ENCODE results near the gene IL37.

Gene IL37

GRCh38 chr2:112910865-112911264 is at the start of gene IL37:
TSS of gene IL37 (plus strand) at chr2:112911165. CDS start at chr2:112913013, 1,848 bp downstream.
- DNase-seq, result no peak

DNA sequence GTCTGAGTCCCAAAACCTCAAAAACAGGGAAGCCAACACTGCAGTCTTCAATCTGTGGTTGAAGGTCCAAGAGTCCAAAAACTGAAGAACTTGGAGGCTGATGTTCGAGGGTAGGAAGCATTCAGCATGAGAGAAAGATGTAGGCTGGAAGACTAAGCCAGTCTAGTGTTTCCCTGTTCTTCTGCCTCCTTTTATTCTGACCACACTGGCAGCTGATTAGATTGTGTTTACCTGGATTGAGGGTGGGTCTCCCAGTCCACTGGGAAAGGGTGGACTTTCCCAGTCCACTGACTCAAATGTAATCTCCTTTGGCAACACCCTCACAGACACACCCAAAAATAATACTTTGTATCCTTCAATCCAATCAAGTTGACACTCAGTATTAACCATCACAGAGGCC is 46.9 kb upstream of the IL37 start:
- no peak for DNase-seq

DNA sequence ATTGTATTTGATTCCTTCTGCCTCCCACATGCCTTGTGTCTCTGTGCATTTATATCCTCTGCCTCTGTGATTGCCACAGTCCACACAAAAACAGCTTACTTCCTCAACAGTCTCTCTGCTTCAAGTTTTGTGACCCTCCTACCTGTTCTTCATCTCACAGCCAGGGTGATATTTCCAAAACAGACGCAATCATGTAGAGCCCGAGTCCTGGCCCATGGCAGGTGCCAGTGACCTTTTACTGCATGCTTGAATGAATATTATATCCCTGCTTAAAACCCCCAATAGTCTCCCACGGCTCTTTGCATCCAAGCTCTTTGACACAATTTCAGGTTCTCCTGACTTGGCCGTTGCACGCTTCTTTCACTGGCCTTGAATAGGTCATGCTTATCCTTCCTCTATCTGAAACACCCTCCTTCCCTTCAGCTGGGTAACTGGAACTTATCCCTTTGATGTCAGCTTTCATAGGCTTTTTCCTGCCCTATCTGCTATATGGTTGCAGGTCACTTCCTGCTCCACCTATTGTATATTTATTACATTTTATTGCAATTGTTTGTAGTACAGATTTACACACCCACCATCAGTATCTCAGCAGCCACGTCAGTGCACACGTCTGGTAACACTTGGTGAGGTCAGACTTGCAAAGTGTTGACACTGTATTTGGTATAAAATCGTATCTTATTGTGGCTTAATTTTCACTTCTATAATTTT is 44.7 kb upstream of the IL37 start:
- no peak for DNase-seq

DNA sequence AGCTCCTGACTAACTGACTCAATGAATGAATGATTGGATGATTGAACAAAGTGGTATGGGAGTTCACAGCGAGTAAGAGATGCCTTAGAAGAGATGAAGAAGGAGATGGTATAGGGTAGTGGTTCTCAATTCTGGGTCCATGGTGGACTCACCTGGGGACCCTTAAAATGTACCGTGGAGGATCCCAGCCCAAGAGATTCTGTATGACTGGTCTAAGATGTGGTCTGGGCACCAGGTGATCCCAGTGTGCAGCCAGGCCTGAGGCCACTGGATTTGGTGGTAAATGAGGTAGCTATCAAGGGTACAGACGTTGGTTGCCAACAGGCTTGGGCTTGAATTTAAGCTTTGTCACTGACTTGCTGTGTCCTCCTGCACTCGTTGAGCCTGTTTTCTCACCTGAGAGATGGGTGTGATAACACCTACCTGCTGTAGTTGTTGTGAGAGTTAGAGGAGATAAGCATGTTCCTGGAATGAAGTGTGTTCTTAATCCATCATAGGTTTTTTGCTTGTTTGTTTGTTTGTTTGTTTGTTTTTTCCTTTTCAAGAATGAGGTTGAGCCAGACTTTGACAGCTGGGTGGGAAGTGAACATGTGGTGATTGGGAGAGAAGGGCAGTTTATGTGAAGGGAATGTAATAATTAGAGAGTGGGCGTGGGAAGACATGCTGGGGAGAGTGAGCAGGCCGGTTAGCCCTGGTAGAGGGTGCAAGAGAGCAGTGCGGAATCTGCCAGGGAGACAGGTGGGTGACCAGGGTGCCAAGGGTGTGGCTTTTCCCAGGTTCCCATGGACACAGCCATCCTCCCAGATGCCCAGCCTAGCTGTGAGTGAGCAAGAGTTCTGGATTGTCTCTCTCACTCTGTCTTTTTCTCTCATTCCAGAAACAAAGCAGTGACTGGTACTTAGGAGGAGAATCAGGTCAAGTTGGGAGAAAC is 43.0 kb upstream of the IL37 start:
- no peak for DNase-seq

DNA sequence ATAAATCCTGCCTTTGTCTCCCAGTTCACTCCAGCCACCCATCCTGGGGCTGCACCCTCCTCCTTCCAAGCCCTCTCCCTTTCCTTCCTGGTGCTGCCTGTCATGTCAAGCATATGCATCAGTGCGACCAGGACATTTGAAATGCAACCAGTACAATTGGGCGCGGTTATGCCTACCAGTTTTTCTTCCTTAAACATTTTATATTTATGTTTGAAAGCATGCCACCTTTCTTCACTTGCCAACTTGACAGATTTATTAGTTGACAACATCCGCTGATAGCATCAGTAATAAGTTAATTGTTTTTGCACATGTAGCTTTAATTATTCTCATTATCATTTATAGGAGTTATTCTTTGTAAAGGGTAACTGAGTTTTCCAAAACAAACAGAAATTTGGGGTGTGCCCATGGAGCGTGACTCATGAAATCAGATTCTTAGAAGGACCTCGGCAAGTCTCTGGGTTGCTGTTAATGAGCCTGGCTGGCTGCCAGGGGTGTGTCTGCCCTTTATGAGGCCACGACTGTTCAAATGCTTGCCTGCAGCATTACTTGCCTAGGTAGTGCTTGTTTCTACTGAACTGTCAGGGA is 41.6 kb upstream of the IL37 start:
- DNase-seq, result no peak

GRCh38 chr2:112870841-112871835 is 39.8 kb upstream of the IL37 start:
- no peak for DNase-seq

DNA sequence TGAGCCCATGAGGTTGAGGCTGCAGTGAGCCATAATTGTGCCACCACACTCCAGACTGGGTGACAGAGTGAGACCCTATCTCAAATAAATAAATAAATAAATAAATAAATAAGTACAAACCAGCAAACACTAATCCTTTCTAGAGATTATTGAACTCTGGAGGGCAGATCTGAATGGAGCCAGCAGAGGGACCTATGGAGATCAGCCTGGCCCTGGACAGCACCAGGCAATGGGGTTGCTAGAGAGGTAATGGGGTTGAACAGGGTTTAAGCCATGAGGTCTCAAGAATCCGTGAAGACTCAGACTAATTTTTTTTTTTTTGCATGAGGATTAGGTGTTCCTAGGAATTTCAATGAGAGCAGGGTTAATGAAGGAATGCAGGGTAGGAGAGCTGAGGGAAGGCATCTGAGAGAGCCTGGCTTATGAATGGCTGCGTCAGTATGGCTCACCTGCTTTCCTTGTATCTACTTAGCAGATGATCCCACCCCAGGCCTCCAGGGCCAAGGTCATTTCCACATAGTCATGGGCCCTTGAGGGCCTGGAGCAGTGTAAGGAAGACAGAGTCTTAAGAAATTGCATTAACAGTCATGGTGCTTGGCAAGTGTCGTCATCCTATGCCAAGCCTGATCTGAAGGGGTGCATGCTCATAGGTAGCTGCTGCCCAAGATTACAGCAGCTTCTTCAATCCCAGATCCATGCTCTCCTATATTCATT is 34.6 kb upstream of the IL37 start:
- DNase-seq, result no peak

- no peak for DNase-seq
Observed at GRCh38 chr2:112876971-112877361, 34.0 kb upstream of the IL37 start.

- no peak for DNase-seq
Observed at GRCh38 chr2:112877423-112877822, 33.5 kb upstream of the IL37 start.

GRCh38 chr2:112879491-112880041 is 31.4 kb upstream of the IL37 start:
- DNase-seq, result peak; percentile 45

DNA sequence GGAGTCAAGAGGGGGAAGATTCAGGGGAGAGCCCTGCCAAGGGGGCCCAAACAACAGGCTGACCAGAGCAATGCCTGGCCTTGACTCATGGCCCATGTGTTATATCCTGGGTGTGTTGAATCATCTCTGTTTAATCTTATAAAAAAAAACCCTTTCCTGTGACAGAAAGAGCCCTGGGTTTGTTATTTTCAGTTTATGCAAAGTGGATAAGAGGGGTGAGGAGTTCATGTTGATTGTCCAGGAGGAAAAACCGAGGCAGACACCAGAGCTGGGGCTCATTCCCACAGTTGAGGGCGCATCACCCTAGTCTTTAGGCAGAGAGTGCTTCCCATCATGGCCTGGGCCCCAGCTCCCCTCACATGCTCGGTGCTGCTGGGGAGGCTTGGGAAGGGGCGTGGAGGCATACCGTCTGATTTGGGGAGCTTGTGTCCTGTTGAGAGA is 30.9 kb upstream of the IL37 start:
- peak; percentile 54 for DNase-seq

- peak; percentile 49 for DNase-seq
Observed at GRCh38 chr2:112880696-112881095, 30.3 kb upstream of the IL37 start.

GRCh38 chr2:112881217-112881985 is 29.6 kb upstream of the IL37 start:
- DNase-seq, result peak; percentile 72

DNA sequence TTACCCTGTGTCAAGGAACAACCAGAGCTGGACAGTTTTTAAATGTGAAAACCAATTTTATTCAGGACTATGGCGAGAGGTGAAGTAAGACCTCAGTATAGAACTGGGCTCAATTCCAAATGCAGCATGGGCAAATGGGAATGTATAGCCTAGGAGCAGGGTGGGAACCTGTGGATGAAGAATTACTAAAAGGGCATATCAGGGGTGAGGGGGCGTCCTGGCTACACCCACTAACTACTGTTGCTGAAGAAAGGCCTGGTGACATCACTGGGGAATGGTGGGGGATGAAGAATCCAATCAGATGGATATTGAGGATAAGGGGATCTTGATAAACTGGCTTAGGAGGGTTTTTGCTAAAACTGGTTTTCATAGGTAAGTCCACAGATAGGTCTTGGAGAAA is 27.3 kb upstream of the IL37 start:
- no peak for DNase-seq

GRCh38 chr2:112884869-112885505 is 26.0 kb upstream of the IL37 start:
- DNase-seq, result peak; percentile 70

- no peak for DNase-seq
Observed at GRCh38 chr2:112885506-112885902, 25.5 kb upstream of the IL37 start.

DNA sequence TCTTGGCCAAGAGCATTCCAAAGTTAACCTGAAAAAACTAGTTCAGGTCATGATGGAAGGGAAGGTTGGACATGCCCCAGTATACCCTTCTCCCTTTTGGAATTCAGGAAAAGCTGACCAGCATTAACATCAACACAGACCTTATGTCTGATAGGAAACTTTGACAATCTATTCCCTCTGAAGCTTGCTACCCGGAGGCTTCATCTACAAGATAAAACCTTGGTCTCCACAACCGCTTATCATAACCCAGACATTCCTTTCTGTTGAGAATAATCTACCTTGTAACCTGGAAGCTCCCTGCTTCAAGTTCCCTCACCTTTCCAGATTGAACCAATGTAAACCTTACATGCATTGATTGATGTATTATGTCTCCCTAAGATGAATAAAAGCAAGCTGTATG is 24.7 kb upstream of the IL37 start:
- no peak for DNase-seq

- DNase-seq, result no peak
Observed at GRCh38 chr2:112887964-112888749, 22.8 kb upstream of the IL37 start.

- no peak for DNase-seq
Observed at GRCh38 chr2:112889976-112890375, 21.0 kb upstream of the IL37 start.
